K562 (cell line): ENCODE measurements around the gene TMPRSS7. TPM values are rescaled to one million over a fixed set of nuclear protein-coding genes. Genes with fewer than 3 reads are reported as not detected.

Experiments
- ATAC-seq: fragments of 200-7000 bp; cut with Tn5 transposase; 3 replicates; pipeline ENCODE4 v1.9.1; 2020; ENCODE audit warnings: moderate library complexity
- BruUV-seq: library from RNA; stranded (reverse); fragments of 400-500 nt; replicated peaks from 2 replicates; lab custom pipeline; 2021; lab: Mats Ljungman, UMichigan
- CTCF ChIA-PET: fragments of 300-600 bp; formaldehyde crosslinking; extraction: SDS; loops from one replicate; lab custom pipeline; 2021; ENCODE audit warnings: low intra/inter-chr PET ratio; lab: Yijun Ruan, JAX
- POLR2A ChIA-PET: fragments of 300-600, 350-650 bp; sonication (Branson Sonifier 250); formaldehyde crosslinking; extraction: SDS; loops from one replicate; lab custom pipeline; 2021; ENCODE audit warnings: antibody characterized with exemption, inconsistent platforms; lab: Yijun Ruan, JAX
- DNase-seq, 4 experiments: peaks; one replicate each; pipeline versions ENCODE4 v3.0.0 to v3.0.0-alpha.2; 2011 to 2018; ENCODE audit warnings: low spot score in 3 of 4, mixed read lengths in 3 of 4; ENCODE audit errors: extremely low read depth in 1 of 4
- FAIRE-seq: peaks from 2 replicates; lab custom pipeline; 2011; peaks lifted over from hg19 to GRCh38; lab: Jason Lieb, UNC
- H2AFZ ChIP-seq: 2 replicates; pipeline ENCODE4 v1.6.0; 2011; ENCODE audit warnings: low read depth, low read length, control low read depth, inconsistent platforms
- H3K27ac ChIP-seq: fragments of 200-600 bp; 3 replicates; pipeline ENCODE4 v1.8.0; 2011; ENCODE audit warnings: low read depth, mild to moderate bottlenecking, control low read depth, inconsistent platforms, low read length, moderate library complexity, mixed read lengths; ENCODE audit errors: extremely low read depth
- H3K27me3 ChIP-seq, 2 experiments: fragments of 300-600 bp in 1 of 2; 2 replicates in 1 of 2; 3 replicates in 1 of 2; pipeline versions ENCODE4 v1.6.0 to v1.8.0; 2011; ENCODE audit warnings: inconsistent platforms in 2 of 2, low read length in 2 of 2, mild to moderate bottlenecking in 1 of 2, mixed read lengths in 1 of 2, moderate library complexity in 1 of 2; ENCODE audit not compliant: control insufficient read depth in 2 of 2, insufficient read depth in 2 of 2
- H3K36me3 ChIP-seq: fragments of 300-600 bp; 3 replicates; pipeline ENCODE4 v1.8.0; 2011; ENCODE audit warnings: mild to moderate bottlenecking, low read length, inconsistent platforms; ENCODE audit not compliant: control insufficient read depth, insufficient read depth
- H3K4me1 ChIP-seq, 2 experiments: fragments of 200-600 bp in 1 of 2; replicated peaks in 1 of 2; 2 replicates in 1 of 2; 3 replicates in 1 of 2; pipeline versions ENCODE4 v1.5.1 to v1.8.0; 2011; ENCODE audit warnings: inconsistent platforms in 2 of 2, low read length in 2 of 2, mild to moderate bottlenecking in 1 of 2, mixed read lengths in 1 of 2, moderate library complexity in 1 of 2; ENCODE audit not compliant: control insufficient read depth in 2 of 2, insufficient read depth in 2 of 2
- H3K4me2 ChIP-seq: 2 replicates; pipeline ENCODE4 v1.6.1; 2011; ENCODE audit warnings: low read length, control low read depth, inconsistent platforms, mixed read lengths; ENCODE audit not compliant: insufficient read depth
- H3K4me3 ChIP-seq: fragments of 200-600 bp; sonication (generic), shearing (Covaris generic); 2 replicates; pipeline ENCODE4 v1.5.1; 2016; ENCODE audit warnings: control low read depth, inconsistent platforms
- H3K79me2 ChIP-seq: fragments of 200-600 bp; 3 replicates; pipeline ENCODE4 v1.8.0; 2011; ENCODE audit warnings: low read length, inconsistent platforms; ENCODE audit not compliant: control insufficient read depth, insufficient read depth
- H3K9ac ChIP-seq, 2 experiments: 2 replicates each; pipeline versions ENCODE4 v1.6.0 to v1.6.1; 2011; ENCODE audit warnings: low read depth in 2 of 2, low read length in 2 of 2, control low read depth in 1 of 2, inconsistent platforms in 1 of 2, mild to moderate bottlenecking in 1 of 2, mixed read lengths in 1 of 2; ENCODE audit not compliant: insufficient read depth in 1 of 2
- H3K9me1 ChIP-seq: one replicate; pipeline ENCODE4 v1.6.0; 2011; ENCODE audit warnings: inconsistent platforms, mild to moderate bottlenecking, low read length, moderate library complexity; ENCODE audit not compliant: control insufficient read depth, insufficient read depth
- H3K9me3 ChIP-seq: replicated peaks from 2 replicates; pipeline ENCODE4 v1.5.1; 2011; ENCODE audit warnings: low read depth, low read length, inconsistent platforms; ENCODE audit not compliant: control insufficient read depth, insufficient read depth
- H4K20me1 ChIP-seq: replicated peaks from 2 replicates; pipeline ENCODE4 v1.6.1; 2011; ENCODE audit warnings: low read length, inconsistent platforms, mixed read lengths; ENCODE audit not compliant: control insufficient read depth, insufficient read depth
- ARNT ChIP-seq, 2 experiments: fragments of 450-650 bp; IDR thresholded peaks; 2 replicates each; pipeline ENCODE4 v1.6.1; 2016; ENCODE audit warnings: mild to moderate bottlenecking in 1 of 2
- ATF4 ChIP-seq: fragments of 450-650 bp; formaldehyde crosslinking; IDR thresholded peaks from 2 replicates; pipeline ENCODE4 v1.4.0; 2022; ENCODE audit warnings: mild to moderate bottlenecking, moderate library complexity
- CBX8 ChIP-seq: fragments of 200-600 bp; sonication (generic); IDR thresholded peaks from 2 replicates; pipeline ENCODE4 v1.6.1; 2012; ENCODE audit warnings: borderline replicate concordance, mixed run types, low read depth, mild to moderate bottlenecking, moderate library complexity, mixed read lengths, low read length, control low read depth, inconsistent platforms; ENCODE audit not compliant: poor library complexity, severe bottlenecking; ENCODE audit errors: extremely low read depth
- CREB5 ChIP-seq: fragments of 250-450 bp; sonication (Bioruptor Pico); IDR thresholded peaks from 2 replicates; pipeline ENCODE4 v1.5.0; 2020; ENCODE audit warnings: mild to moderate bottlenecking
- HOMEZ ChIP-seq: fragments of 250-450 bp; sonication (Bioruptor Pico); IDR thresholded peaks from 2 replicates; pipeline ENCODE4 v1.4.0; 2020; ENCODE audit warnings: mild to moderate bottlenecking, moderate library complexity
- ILF3 ChIP-seq: fragments of 450-650 bp; IDR thresholded peaks from 2 replicates; pipeline ENCODE4 v1.6.1; 2018; ENCODE audit warnings: antibody characterized with exemption, mild to moderate bottlenecking, moderate library complexity, borderline replicate concordance
- JUND ChIP-seq, 2 experiments: IDR thresholded peaks; 2 replicates in 1 of 2; 3 replicates in 1 of 2; pipeline ENCODE4 v1.6.1; 2011; ENCODE audit warnings: borderline replicate concordance in 2 of 2, low read depth in 2 of 2, low read length in 2 of 2, improper control_type of control experiment in 1 of 2, missing biosample characterization in 1 of 2, missing genetic modification characterization in 1 of 2, missing genetic modification reagents in 1 of 2
- KLF13 ChIP-seq: fragments of 450-650 bp; IDR thresholded peaks from 2 replicates; pipeline ENCODE4 v1.6.1; 2016; ENCODE audit warnings: missing genetic modification characterization, low read depth, mild to moderate bottlenecking, missing compliant biosample characterization, moderate library complexity, borderline replicate concordance
- KLF6 ChIP-seq: fragments of 250-450 bp; sonication (Bioruptor Pico); IDR thresholded peaks from 2 replicates; pipeline ENCODE4 v1.4.0; 2020; ENCODE audit warnings: mild to moderate bottlenecking, moderate library complexity, borderline replicate concordance
- LEF1 ChIP-seq: fragments of 450-650 bp; IDR thresholded peaks from 2 replicates; pipeline ENCODE4 v1.6.1; 2016; ENCODE audit warnings: mild to moderate bottlenecking
- POLR2AphosphoS2 ChIP-seq: IDR thresholded peaks from 2 replicates; pipeline ENCODE4 v1.6.1; 2012; ENCODE audit warnings: low read length, improper control_type of control experiment
- PTBP1 ChIP-seq: fragments of 200-400 bp; formaldehyde crosslinking; IDR thresholded peaks from 2 replicates; pipeline ENCODE4 v1.6.1; 2017; ENCODE audit warnings: low read depth, low read length
- SMAD3 ChIP-seq: fragments of 450-650 bp; formaldehyde crosslinking; conservative IDR thresholded peaks from 2 replicates; pipeline ENCODE4 v1.4.0; 2020; ENCODE audit warnings: mild to moderate bottlenecking
- THAP7 ChIP-seq: fragments of 250-450 bp; sonication (Bioruptor Pico); IDR thresholded peaks from 2 replicates; pipeline ENCODE4 v1.5.0; 2021
- ZNF197 ChIP-seq: fragments of 200-800 bp; sonication (Bioruptor generic); IDR thresholded peaks from 2 replicates; pipeline ENCODE4 v1.6.1; 2016; ENCODE audit warnings: low read depth, missing genetic modification characterization, missing compliant biosample characterization
- ZNF740 ChIP-seq, 3 experiments: fragments of 200-800 bp in 1 of 3; sonication (Bioruptor generic) in 1 of 3; sonication (generic) in 1 of 3; formaldehyde crosslinking in 1 of 3; IDR thresholded peaks; 2 replicates each; pipeline versions ENCODE4 v1.6.1 to v1.8.0; 2016 to 2022; ENCODE audit warnings: mild to moderate bottlenecking in 2 of 3, missing compliant biosample characterization in 2 of 3, missing genetic modification characterization in 2 of 3, missing genetic modification reagents in 1 of 3
- WGBS: fragments of 100-300 bp; shearing (Covaris generic); methylation state at CpG from one replicate; pipeline ENCODE4 v1.1.6; 2016; ENCODE audit warnings: low coverage, mixed read lengths; ENCODE audit not compliant: insufficient coverage; ENCODE audit errors: missing lambda C conversion rate; 5-methylcytosine and 5-hydroxymethylcytosine counted together
- in situ Hi-C: fragments of 300-500 bp; cut with MboI; formaldehyde crosslinking; loops from 4 replicates; pipeline ENCODE4 v1.15.0; 2018; ENCODE audit warnings: inconsistent platforms, mixed read lengths
- intact Hi-C: fragments of 100-400 bp; cut with micrococcal nuclease; formaldehyde crosslinking; loops from 2 replicates; pipeline ENCODE4 v1.14.2; 2022
- polyA plus RNA-seq, 8 experiments: library from polyadenylated mRNA; depleted of rRNA in 4 of 8; stranded (reverse) in 5 of 8; unstranded in 3 of 8; fragments of >200 nt; fragmentation: Nextera tagmentation in 2 of 8; fragmentation: Illumina TruSeq in 1 of 8; extraction: Ambion mirVana in 2 of 8; extraction: Trizol in 1 of 8; gene quantifications; 2 replicates each; pipeline versions ENCODE4 v1.2.1 to v1.2.3, GENCODE V29; 2011 to 2014; ENCODE audit warnings: inconsistent platforms in 1 of 8, missing spikeins in 1 of 8
- total RNA-seq, 7 experiments: library from RNA; depleted of rRNA in 6 of 7; stranded (reverse); fragments of >200 nt in 6 of 7; fragmentation: Illumina TruSeq in 2 of 7; extraction: Trizol in 2 of 7; gene quantifications; 2 replicates each; pipeline versions ENCODE4 v1.2.1 to v1.2.3, GENCODE V29; 2011 to 2021; ENCODE audit warnings: low replicate concordance in 1 of 7

The TMPRSS7 gene
- total and polyA plus RNA-seq, 9 of the 15 experiments (the other 6 are each of a cell fraction or from before 2014, with no cell fraction given), result not detected

GRCh38 chr3:112074006-112074405 lies 39.5 kb downstream of the TMPRSS7 start:
- H3K27me3 ChIP-seq, result no peaks in the 10 kb centered on the region; a peak in 2 of 5 replicates
- no peak for FAIRE-seq
- ChIA-PET POLR2A (no interaction called here), CTCF (no interaction called here)
- H3K9me3 ChIP-seq, result no peaks in the 10 kb centered on the region
- DNase-seq, result no peak
- no peaks in the 10 kb centered on the region for H3K36me3 ChIP-seq
- no peak overlapping the region for H2AFZ ChIP-seq
- no TSS peak for BruUV-seq
- no peak overlapping the region for H3K4me2 ChIP-seq
- no peaks in the 10 kb centered on the region for H4K20me1 ChIP-seq
- H3K4me3 ChIP-seq, result no peak overlapping the region
- no peak overlapping the region for H3K9ac ChIP-seq
- no peak for ATAC-seq
- in situ Hi-C loops (no loop called here), intact Hi-C loops (no loop called here)
- no peaks in the 10 kb centered on the region for H3K9me1 ChIP-seq
- H3K27ac ChIP-seq, result no peak overlapping the region
- 8% methylated on average over 2 of the region's 2 CpGs for WGBS
- H3K4me1 ChIP-seq, result no peaks in the 10 kb centered on the region; a peak in 1 of 5 replicates
- H3K79me2 ChIP-seq, result no peaks in the 10 kb centered on the region
- TF ChIP-seq PTBP1 (no peak), KLF6 (CRISPR knock-in tag) (no peak), KLF13 (tag) (no peak), ILF3 (no peak), LEF1 (no peak), CBX8 (no peak), THAP7 (no peak), HOMEZ (CRISPR knock-in tag) (no peak), ZNF197 (CRISPR knock-in tag) (no peak), ZNF740 (CRISPR knock-in tag; IDR thresholded peaks at IDR 0.05) (no peak), ZNF740 (tag; IDR thresholded peaks at IDR 0.05) (no peak), SMAD3 (no peak), ATF4 (CRISPR knock-in tag) (no peak), CREB5 (no peak), ARNT (IDR thresholded peaks at IDR 0.05) (no peak), POLR2AphosphoS2 (no peak), JUND (IDR thresholded peaks at IDR 0.05; ENCODE audit: borderline replicate concordance, low read depth, low read length) (no peak), JUND (tag; IDR thresholded peaks at IDR 0.05; ENCODE audit: borderline replicate concordance, low read depth, low read length) (no peak)
